Fibroblast of lung (primary cell): ENCODE measurements around the gene BCAT1. TPM values are rescaled to one million over a fixed set of nuclear protein-coding genes. Genes with fewer than 3 reads are reported as not detected.

Source experiments
- DNase-seq, 2 donors: peaks; one replicate each; pipeline versions ENCODE4 v3.0.0 to v3.0.0-alpha.2; 2010; ENCODE audit warnings: low read depth in 2 of 2
- H2AFZ ChIP-seq: 2 replicates; pipeline ENCODE4 v1.5.1; 2012; ENCODE audit warnings: low read length, control low read depth, inconsistent platforms
- H3K27ac ChIP-seq: 2 replicates; pipeline ENCODE4 v1.5.1; 2011; ENCODE audit warnings: low read length, control low read depth; ENCODE audit not compliant: insufficient read depth
- H3K27me3 ChIP-seq: 2 replicates; pipeline ENCODE4 v1.5.1; 2011; ENCODE audit warnings: mild to moderate bottlenecking, low read length; ENCODE audit not compliant: control insufficient read depth, insufficient read depth
- H3K36me3 ChIP-seq: 2 replicates; pipeline ENCODE4 v1.5.1; 2011; ENCODE audit warnings: low read length; ENCODE audit not compliant: control insufficient read depth, insufficient read depth
- H3K4me1 ChIP-seq: 2 replicates; pipeline ENCODE4 v1.5.1; 2011; ENCODE audit warnings: low read length; ENCODE audit not compliant: control insufficient read depth, insufficient read depth; ENCODE audit errors: extremely low read depth
- H3K4me2 ChIP-seq: 2 replicates; pipeline ENCODE4 v1.5.1; 2011; ENCODE audit warnings: low read length, control low read depth; ENCODE audit not compliant: insufficient read depth; ENCODE audit errors: extremely low read depth
- H3K4me3 ChIP-seq, 4 experiments: fragments of 200-600 bp in 1 of 4; sonication (generic) in 1 of 4; replicated peaks in 1 of 4; 2 replicates each; pipeline ENCODE4 v1.5.1; 2011 to 2016; ENCODE audit warnings: low read length in 4 of 4, low read depth in 3 of 4, mild to moderate bottlenecking in 3 of 4, control low read depth in 2 of 4, inconsistent platforms in 1 of 4, mixed read lengths in 1 of 4; ENCODE audit not compliant: insufficient read depth in 1 of 4; ENCODE audit errors: control extremely low read depth in 1 of 4
- H3K79me2 ChIP-seq: 2 replicates; pipeline ENCODE4 v1.5.1; 2012; ENCODE audit warnings: mild to moderate bottlenecking, low read length, inconsistent platforms; ENCODE audit not compliant: control insufficient read depth, insufficient read depth
- H3K9ac ChIP-seq: 2 replicates; pipeline ENCODE4 v1.5.1; 2011; ENCODE audit warnings: mild to moderate bottlenecking, low read length, control low read depth; ENCODE audit not compliant: insufficient read depth
- H3K9me3 ChIP-seq: 2 replicates; pipeline ENCODE4 v1.5.1; 2012; ENCODE audit warnings: low read depth, low read length; ENCODE audit not compliant: control insufficient read depth, insufficient read depth
- H4K20me1 ChIP-seq: 2 replicates; pipeline ENCODE4 v1.5.1; 2011; ENCODE audit warnings: low read length; ENCODE audit not compliant: control insufficient read depth, insufficient read depth; ENCODE audit errors: extremely low read depth
- CTCF ChIP-seq, 2 donors: IDR thresholded peaks in 1 of 2; conservative IDR thresholded peaks in 1 of 2; 1 replicate in 1 of 2; 2 replicates in 1 of 2; pipeline ENCODE4 v1.5.1; 2011 to 2012; ENCODE audit warnings: low read length in 2 of 2, control low read depth in 1 of 2, inconsistent platforms in 1 of 2, low read depth in 1 of 2, mild to moderate bottlenecking in 1 of 2
- EZH2 ChIP-seq: IDR thresholded peaks from 2 replicates; pipeline ENCODE4 v1.5.1; 2012; ENCODE audit warnings: low read length, control low read depth, mild to moderate bottlenecking; ENCODE audit errors: missing control alignments
- polyA plus RNA-seq, 2 donors: library from polyadenylated mRNA; depleted of rRNA in 1 of 2; stranded (reverse) in 1 of 2; unstranded in 1 of 2; fragments of >200 nt; gene quantifications; 2 replicates each; pipeline ENCODE4 v1.2.1, GENCODE V29; 2011 to 2012; ENCODE audit warnings: missing spikeins in 1 of 2
- total RNA-seq: library from RNA; depleted of rRNA; stranded (reverse); fragments of >200 nt; gene quantifications from 2 replicates; pipeline ENCODE4 v1.2.1, GENCODE V29; 2014

The BCAT1 gene
- total and polyA plus RNA-seq, 2 donors (not counting 1 experiment from before 2014, with no cell fraction given): 27.8 to 162 TPM

- H3K27ac ChIP-seq: no peak overlapping the region
- no peak overlapping the region for H3K9ac ChIP-seq
- no peaks in the 10 kb centered on the region for H3K4me1 ChIP-seq
- H3K9me3 ChIP-seq: no peaks in the 10 kb centered on the region
- H3K4me2 ChIP-seq: no peak overlapping the region
- H2AFZ ChIP-seq: no peak overlapping the region
- H3K79me2 ChIP-seq: no peaks in the 10 kb centered on the region
- TF ChIP-seq CTCF (conservative IDR thresholded peaks at IDR 0.05 in 1 of 2, IDR thresholded peaks at IDR 0.05 in 1 of 2; ENCODE audit: low read depth in 1 of 2, low read length in 2 of 2) (no peak), EZH2 (no peak)
- DNase-seq: no peak
- no peaks in the 10 kb centered on the region for H4K20me1 ChIP-seq
- H3K27me3 ChIP-seq: no peaks in the 10 kb centered on the region
- H3K4me3 ChIP-seq: no peak overlapping the region
- H3K36me3 ChIP-seq: no peaks in the 10 kb centered on the region
These were observed 140.2 kb downstream of the BCAT1 start for GRCh38 chr12:24808651-24809050.

DNA sequence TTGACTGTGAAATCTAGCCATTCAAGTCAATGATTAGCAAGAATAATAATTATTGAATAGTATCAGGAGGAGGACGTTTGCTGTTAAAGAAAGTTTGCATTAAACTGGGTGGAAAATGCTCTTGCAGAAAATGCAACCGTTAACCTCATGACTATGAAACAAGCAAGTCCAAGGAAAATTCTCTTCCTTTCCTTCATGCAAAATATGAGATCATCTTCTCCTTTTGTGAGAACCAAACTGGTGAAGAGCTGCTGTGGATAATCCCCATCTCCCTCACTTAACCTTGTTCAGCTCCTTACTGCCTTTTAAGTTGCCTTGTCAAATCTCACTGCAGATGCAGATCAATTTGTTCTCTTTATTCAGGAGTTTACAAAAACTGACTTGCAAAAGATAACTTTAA is 142.5 kb downstream of the BCAT1 start:
- DNase-seq: no peak

DNA sequence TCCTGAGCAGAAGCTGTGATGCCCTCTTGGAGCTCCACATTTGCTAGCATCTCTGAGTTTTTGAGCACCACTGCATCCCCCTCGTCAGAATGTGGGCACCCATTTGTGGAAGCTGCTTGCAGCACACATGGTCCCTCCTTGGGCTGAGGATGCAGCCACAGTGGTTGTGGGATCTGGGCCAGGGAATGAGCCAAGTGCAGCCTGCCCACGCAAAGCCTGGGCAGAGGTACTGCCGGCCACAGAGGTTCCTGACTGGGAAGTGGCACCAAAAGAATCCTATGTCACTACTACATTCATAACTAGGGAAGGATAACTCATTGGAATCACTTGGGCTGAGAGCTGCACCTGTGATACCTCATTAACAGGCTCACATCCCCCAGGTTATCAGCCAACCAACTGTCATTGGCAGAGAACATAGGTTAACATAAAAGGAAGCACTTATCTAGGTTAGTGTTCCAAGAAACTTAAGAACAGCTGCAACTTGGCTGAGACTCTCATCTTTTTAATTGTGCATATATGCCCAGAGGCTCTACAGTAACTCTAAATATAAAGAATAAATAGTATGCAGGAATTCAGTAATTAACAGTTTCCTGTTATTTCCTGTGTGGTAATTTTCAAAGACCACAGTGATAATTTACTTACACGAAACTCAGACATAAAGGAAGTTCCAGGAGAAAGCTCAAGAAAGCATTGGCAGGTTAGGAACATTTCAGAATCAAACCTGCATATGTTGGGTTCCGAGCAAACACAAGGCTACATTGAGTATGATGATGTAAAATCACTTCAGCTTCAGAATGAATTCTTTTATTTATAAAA is 145.3 kb downstream of the BCAT1 start:
- H3K9me3 ChIP-seq: no peaks in the 10 kb centered on the region
- H3K27ac ChIP-seq: no peak overlapping the region
- no peak overlapping the region for H2AFZ ChIP-seq
- no peak for TF ChIP-seq EZH2
- TF ChIP-seq CTCF (conservative IDR thresholded peaks at IDR 0.05 in 1 of 2, IDR thresholded peaks at IDR 0.05 in 1 of 2; ENCODE audit: low read depth in 1 of 2, low read length in 2 of 2): no peak
- no peak overlapping the region for H3K4me3 ChIP-seq
- no peaks in the 10 kb centered on the region for H3K27me3 ChIP-seq
- DNase-seq: no peak
- H3K4me2 ChIP-seq: no peak overlapping the region
- H4K20me1 ChIP-seq: no peaks in the 10 kb centered on the region
- H3K36me3 ChIP-seq: no peaks in the 10 kb centered on the region
- H3K79me2 ChIP-seq: no peaks in the 10 kb centered on the region
- H3K9ac ChIP-seq: no peak overlapping the region
- H3K4me1 ChIP-seq: no peaks in the 10 kb centered on the region

More for the DNA sequence above, 142.5 kb downstream of the BCAT1 start:
- no peaks in the 10 kb centered on the region for H3K4me1 ChIP-seq
- H3K9me3 ChIP-seq: no peaks in the 10 kb centered on the region
- no peaks in the 10 kb centered on the region for H3K36me3 ChIP-seq
- no peak overlapping the region for H3K4me2 ChIP-seq
- H3K27ac ChIP-seq: no peak overlapping the region
- H3K27me3 ChIP-seq: no peaks in the 10 kb centered on the region
- H2AFZ ChIP-seq: no peak overlapping the region
- no peaks in the 10 kb centered on the region for H4K20me1 ChIP-seq
- no peak for TF ChIP-seq EZH2
- no peak for TF ChIP-seq CTCF (conservative IDR thresholded peaks at IDR 0.05 in 1 of 2, IDR thresholded peaks at IDR 0.05 in 1 of 2; ENCODE audit: low read depth in 1 of 2, low read length in 2 of 2)
- H3K79me2 ChIP-seq: no peaks in the 10 kb centered on the region
- H3K9ac ChIP-seq: no peak overlapping the region
- no peak overlapping the region for H3K4me3 ChIP-seq
